ENCODE measurements around the gene TSEN54.

Gene TSEN54

DNA sequence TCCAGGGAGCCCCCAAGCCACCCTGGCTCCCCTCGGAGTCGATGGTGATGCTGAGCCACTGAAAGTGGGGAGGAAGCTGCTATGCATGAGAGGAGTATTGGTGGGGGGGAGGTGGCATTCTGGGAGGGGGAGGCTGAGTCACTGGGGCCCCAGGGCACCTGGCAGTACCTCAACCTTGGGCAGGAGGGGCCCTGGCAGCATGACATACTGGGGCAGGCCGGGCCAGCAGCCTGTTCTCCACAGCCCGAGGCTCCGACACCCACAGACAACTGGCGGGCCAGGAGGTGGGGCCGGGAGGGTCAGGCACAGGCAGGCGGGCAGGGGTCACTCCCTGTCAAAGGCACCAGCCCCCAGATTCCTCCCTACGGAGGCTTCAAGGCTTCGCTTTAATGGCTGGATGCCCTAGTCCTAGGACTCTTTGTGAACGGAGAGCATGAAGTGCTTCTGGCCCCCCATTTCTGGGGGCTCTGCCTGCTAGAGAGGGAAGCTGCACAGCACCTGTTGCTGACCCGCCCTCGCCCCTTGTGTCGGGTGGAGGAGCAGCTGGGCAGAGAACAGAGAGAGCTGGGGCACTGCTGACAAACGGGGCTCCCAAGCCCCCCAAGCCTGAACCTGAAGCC lies 1.9 kb upstream of the TSEN54 start:
- Histone ChIP-seq H3K27me3 (ENCODE audit: low read length) (no peaks in the 10 kb centered on the region), H3K9me2 (replicated peaks; ENCODE audit: insufficient read depth, low read length) (no peaks in the 10 kb centered on the region), H4K20me1 (ENCODE audit: low read depth, low read length) (no peaks in the 10 kb centered on the region), H3K79me2 (ENCODE audit: insufficient read depth, low read length) (no peaks in the 10 kb centered on the region; the same call in 1 of the 2 replicates), H3K4me2 (ENCODE audit: low read depth, low read length, poor library complexity, severe bottlenecking) (no peak overlapping the region), H3K9me3 (ENCODE audit: insufficient read depth, low read length) (no peaks in the 10 kb centered on the region), H3K9ac (ENCODE audit: low read length) (no peak overlapping the region), H3F3A (ENCODE audit: insufficient read depth) (0 out of 2 replicates have a peak, but pooled peaks cover 8% of the 10 kb centered on the region), H3K36me3 (ENCODE audit: low read length) (no peaks in the 10 kb centered on the region), H3K4me3 (ENCODE audit: insufficient read depth, low read length, poor library complexity, severe bottlenecking) (no peak overlapping the region), H2AFZ (ENCODE audit: low read depth, low read length, severe bottlenecking) (no peak overlapping the region), H3K27ac (ENCODE audit: low read depth, low read length) (no peak overlapping the region)
- TF ChIP-seq, protein P1, sequence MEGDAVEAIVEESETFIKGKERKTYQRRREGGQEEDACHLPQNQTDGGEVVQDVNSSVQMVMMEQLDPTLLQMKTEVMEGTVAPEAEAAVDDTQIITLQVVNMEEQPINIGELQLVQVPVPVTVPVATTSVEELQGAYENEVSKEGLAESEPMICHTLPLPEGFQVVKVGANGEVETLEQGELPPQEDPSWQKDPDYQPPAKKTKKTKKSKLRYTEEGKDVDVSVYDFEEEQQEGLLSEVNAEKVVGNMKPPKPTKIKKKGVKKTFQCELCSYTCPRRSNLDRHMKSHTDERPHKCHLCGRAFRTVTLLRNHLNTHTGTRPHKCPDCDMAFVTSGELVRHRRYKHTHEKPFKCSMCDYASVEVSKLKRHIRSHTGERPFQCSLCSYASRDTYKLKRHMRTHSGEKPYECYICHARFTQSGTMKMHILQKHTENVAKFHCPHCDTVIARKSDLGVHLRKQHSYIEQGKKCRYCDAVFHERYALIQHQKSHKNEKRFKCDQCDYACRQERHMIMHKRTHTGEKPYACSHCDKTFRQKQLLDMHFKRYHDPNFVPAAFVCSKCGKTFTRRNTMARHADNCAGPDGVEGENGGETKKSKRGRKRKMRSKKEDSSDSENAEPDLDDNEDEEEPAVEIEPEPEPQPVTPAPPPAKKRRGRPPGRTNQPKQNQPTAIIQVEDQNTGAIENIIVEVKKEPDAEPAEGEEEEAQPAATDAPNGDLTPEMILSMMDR (IDR thresholded peaks at IDR 0.05; ENCODE audit: insufficient read depth, low read length, poor library complexity, severe bottlenecking), result no peak
- no peak for TF ChIP-seq EZH2phosphoT487 (conservative IDR thresholded peaks at IDR 0.05; ENCODE audit: low read length)

DNA sequence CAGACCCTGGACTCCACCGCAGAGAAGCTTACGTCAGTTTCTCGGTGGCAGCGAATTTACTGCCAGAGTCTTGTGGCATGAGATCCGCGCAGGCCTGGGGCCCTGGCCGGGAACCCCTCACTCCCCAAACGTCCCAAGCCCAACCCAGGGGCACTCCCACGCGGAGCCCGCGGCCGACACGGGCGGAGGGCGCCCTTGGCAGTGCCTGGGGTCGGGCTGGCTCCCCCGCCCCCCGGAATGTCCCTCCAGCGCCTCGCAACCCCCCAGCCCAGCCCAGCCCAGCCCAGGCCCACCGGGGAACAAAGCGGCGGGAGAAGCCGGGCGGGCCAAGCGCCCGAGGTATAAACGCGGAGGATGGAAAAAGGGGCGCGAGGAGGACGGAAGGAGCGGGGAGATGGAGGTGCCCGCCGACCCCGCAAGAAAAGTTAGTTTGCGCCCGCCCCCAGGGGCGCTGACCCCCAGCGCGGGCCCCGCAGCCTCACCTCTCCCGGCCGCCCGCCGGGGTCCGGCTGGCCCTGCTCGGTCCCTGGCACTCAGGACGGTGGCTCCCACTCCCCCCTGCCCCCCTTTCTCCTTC lies 1.3 kb upstream of the TSEN54 start:
- Histone ChIP-seq H2AFZ (ENCODE audit: low read depth, low read length, severe bottlenecking) (no peak overlapping the region), H3K27ac (ENCODE audit: low read depth, low read length) (no peak overlapping the region), H3F3A (ENCODE audit: insufficient read depth) (0 out of 2 replicates have a peak, but pooled peaks cover 8% of the 10 kb centered on the region), H3K9ac (ENCODE audit: low read length) (peak overlapping the region; percentile 48; the same call in 1 of the 2 replicates), H3K36me3 (ENCODE audit: low read length) (no peaks in the 10 kb centered on the region), H3K9me2 (replicated peaks; ENCODE audit: insufficient read depth, low read length) (no peaks in the 10 kb centered on the region), H4K20me1 (ENCODE audit: low read depth, low read length) (no peaks in the 10 kb centered on the region), H3K9me3 (ENCODE audit: insufficient read depth, low read length) (no peaks in the 10 kb centered on the region), H3K79me2 (ENCODE audit: insufficient read depth, low read length) (no peaks in the 10 kb centered on the region; the same call in 1 of the 2 replicates), H3K4me2 (ENCODE audit: low read depth, low read length, poor library complexity, severe bottlenecking) (peak overlapping the region; percentile 91), H3K27me3 (ENCODE audit: low read length) (no peaks in the 10 kb centered on the region), H3K4me3 (ENCODE audit: insufficient read depth, low read length, poor library complexity, severe bottlenecking) (peak overlapping the region; percentile 97)
- TF ChIP-seq, protein P1 (IDR thresholded peaks at IDR 0.05; ENCODE audit: insufficient read depth, low read length, poor library complexity, severe bottlenecking), result no peak
- no peak for TF ChIP-seq EZH2phosphoT487 (conservative IDR thresholded peaks at IDR 0.05; ENCODE audit: low read length)

DNA sequence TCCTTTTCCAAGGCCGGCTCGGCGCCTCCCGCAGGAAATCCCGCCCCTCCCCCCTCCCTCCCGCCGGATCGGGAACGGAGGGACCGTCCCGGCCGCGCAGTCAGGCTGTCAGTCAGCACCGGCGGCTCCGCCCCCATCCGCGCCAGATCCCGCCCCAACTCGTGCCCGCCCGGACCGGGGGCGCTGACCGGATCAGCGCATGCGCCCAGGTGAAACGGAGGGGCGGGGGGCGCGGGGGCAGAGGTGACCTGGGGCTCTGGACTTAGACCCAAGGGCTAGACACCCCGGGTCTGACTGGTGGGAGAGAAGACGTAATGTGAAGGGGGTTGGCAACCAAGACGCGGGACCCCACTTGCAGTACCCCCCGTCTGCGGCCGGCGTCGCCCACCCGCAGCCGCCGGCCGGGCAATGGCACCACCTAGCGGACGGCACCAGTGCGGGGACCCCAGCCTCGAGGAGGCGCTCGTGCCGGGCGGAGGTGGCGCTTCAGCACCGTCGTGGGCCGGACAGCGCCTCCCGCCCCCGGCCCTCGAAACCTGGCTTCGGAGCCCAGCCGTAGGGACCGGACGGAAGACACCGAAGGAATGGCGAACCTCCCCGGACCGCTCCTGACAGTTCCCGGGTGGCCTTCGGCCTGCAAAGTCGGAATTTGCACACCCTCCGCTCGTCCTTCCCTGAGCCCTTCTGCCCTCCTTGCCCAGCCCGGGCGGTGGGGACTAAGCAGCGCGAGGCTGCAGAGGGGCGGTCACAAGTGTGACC lies 653 bp upstream of the TSEN54 start, which contains the start of gene CASKIN2:
CASKIN2 (minus strand) TSS at position 42 of the 759 bp plus-strand sequence. CDS start 1,733 bp downstream, outside the sequence.
- no peaks in the 10 kb centered on the region for H3K9me3 ChIP-seq (ENCODE audit: insufficient read depth, low read length)
- no peak within 1 kb of the TSS; the same call in 1 of the 2 replicates for H3K27ac ChIP-seq (ENCODE audit: low read depth, low read length)

More for the DNA sequence above, 653 bp upstream of the TSEN54 start, which contains the start of gene CASKIN2:
- peak within 1 kb of the TSS; percentile 97 for H3K4me3 ChIP-seq (ENCODE audit: insufficient read depth, low read length, poor library complexity, severe bottlenecking)
- peak within 1 kb of the TSS; percentile 91 for H3K9ac ChIP-seq (ENCODE audit: low read length)
- TF ChIP-seq, protein P1 (IDR thresholded peaks at IDR 0.05; ENCODE audit: insufficient read depth, low read length, poor library complexity, severe bottlenecking), result peak; percentile 96
- TF ChIP-seq EZH2phosphoT487 (conservative IDR thresholded peaks at IDR 0.05; ENCODE audit: low read length), result no peak
- peak within 1 kb of the TSS; percentile 99 for H2AFZ ChIP-seq (ENCODE audit: low read depth, low read length, severe bottlenecking)
- H3K27me3 ChIP-seq (ENCODE audit: low read length), result no peaks in the 10 kb centered on the region
- H3K4me2 ChIP-seq (ENCODE audit: low read depth, low read length, poor library complexity, severe bottlenecking), result peak within 1 kb of the TSS; percentile 91
- H3K9me2 ChIP-seq (replicated peaks; ENCODE audit: insufficient read depth, low read length), result no peaks in the 10 kb centered on the region
- H3K36me3 ChIP-seq (ENCODE audit: low read length), result no peaks in the 10 kb centered on the region
- H4K20me1 ChIP-seq (ENCODE audit: low read depth, low read length), result no peaks in the 10 kb centered on the region
- no peaks in the 10 kb centered on the region; the same call in 1 of the 2 replicates for H3K79me2 ChIP-seq (ENCODE audit: insufficient read depth, low read length)
- H3F3A ChIP-seq (ENCODE audit: insufficient read depth), result 0 out of 2 replicates have a peak, but pooled peaks cover 8% of the 10 kb centered on the region
